A549 (cell line): ENCODE results near the gene ROBO1.

Source experiments
- CEBPB ChIP-seq, 2 experiments: fragments of >200 bp in 1 of 2; sonication (Bioruptor Twin) in 1 of 2; formaldehyde crosslinking in 1 of 2; IDR thresholded peaks; 2 replicates each; pipeline ENCODE4 v1.6.1; 2012 to 2016
- EHF ChIP-seq: fragments of 250-450 bp; sonication (Bioruptor Pico); IDR thresholded peaks from 2 replicates; pipeline ENCODE4 v1.5.0; 2020; ENCODE audit warnings: mild to moderate bottlenecking
- EP300 ChIP-seq, 2 experiments: fragments of >200 bp; sonication (Bioruptor Twin); formaldehyde crosslinking; IDR thresholded peaks; 2 replicates in 1 of 2; 3 replicates in 1 of 2; pipeline ENCODE4 v1.6.1; 2016 to 2017
- MAFK ChIP-seq: fragments of 450-650 bp; IDR thresholded peaks from 2 replicates; pipeline ENCODE4 v1.6.1; 2014; ENCODE audit not compliant: partially characterized antibody
- MAZ ChIP-seq: fragments of 150-350 bp; IDR thresholded peaks from 2 replicates; pipeline ENCODE4 v1.6.1; 2014; ENCODE audit warnings: antibody characterized with exemption, low read depth, low read length, borderline replicate concordance
- MYC ChIP-seq: IDR thresholded peaks from 2 replicates; pipeline ENCODE4 v1.6.1; 2012; ENCODE audit warnings: mild to moderate bottlenecking, inconsistent platforms, low read length, improper control_type of control experiment, borderline replicate concordance
- REST ChIP-seq: fragments of 200-600 bp; sonication (generic); IDR thresholded peaks from 2 replicates; pipeline ENCODE4 v1.6.1; 2016; ENCODE audit warnings: antibody characterized with exemption, mild to moderate bottlenecking, moderate library complexity
- RNF2 ChIP-seq: fragments of 200-600 bp; sonication (generic); IDR thresholded peaks from 2 replicates; pipeline ENCODE4 v1.6.1; 2016; ENCODE audit warnings: low read depth, mild to moderate bottlenecking, antibody characterized with exemption, moderate library complexity, borderline replicate concordance
- TF ChIP-seq, protein P1 (sequence below): fragments of >200 bp; sonication (Bioruptor Twin); formaldehyde crosslinking; IDR thresholded peaks from 3 replicates; pipeline ENCODE4 v1.5.1; 2016

DNA sequence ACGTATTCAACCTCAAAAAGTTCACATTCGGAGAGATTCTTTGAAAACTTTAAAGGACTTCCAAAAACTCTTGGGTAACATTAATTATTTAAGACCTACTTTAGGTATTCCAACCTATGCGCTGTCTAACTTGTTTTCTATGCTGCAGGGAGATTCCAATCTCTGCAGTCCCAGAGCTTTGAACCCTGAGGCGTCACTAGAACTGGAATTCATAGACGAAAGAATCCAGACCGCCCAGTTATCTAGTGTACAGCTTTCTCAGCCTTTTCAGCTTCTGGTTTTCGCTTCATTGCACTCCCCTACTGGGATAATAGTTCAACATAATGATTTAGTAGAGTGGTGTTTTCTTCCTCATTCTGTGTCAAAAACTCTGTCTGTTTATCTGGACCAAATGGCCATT, 711.3 kb downstream of the ROBO1 start:
- TF ChIP-seq CEBPB (IDR thresholded peaks at IDR 0.05) (no peak), MYC (no peak), EHF (CRISPR knock-in tag) (no peak), EP300 (IDR thresholded peaks at IDR 0.05) (no peak), RNF2 (no peak), REST (no peak), MAFK (no peak), MAZ (no peak)
- TF ChIP-seq, protein P1, sequence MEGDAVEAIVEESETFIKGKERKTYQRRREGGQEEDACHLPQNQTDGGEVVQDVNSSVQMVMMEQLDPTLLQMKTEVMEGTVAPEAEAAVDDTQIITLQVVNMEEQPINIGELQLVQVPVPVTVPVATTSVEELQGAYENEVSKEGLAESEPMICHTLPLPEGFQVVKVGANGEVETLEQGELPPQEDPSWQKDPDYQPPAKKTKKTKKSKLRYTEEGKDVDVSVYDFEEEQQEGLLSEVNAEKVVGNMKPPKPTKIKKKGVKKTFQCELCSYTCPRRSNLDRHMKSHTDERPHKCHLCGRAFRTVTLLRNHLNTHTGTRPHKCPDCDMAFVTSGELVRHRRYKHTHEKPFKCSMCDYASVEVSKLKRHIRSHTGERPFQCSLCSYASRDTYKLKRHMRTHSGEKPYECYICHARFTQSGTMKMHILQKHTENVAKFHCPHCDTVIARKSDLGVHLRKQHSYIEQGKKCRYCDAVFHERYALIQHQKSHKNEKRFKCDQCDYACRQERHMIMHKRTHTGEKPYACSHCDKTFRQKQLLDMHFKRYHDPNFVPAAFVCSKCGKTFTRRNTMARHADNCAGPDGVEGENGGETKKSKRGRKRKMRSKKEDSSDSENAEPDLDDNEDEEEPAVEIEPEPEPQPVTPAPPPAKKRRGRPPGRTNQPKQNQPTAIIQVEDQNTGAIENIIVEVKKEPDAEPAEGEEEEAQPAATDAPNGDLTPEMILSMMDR = no peak
